Measurements from ENCODE around the gene PRDM16. TPM values are rescaled to one million over a fixed set of nuclear protein-coding genes. Genes with fewer than 3 reads are reported as not detected.

PRDM16 gene
- total and polyA plus RNA-seq, 2 experiments from 2014 or later, result 0.14 to 0.16 TPM

GRCh38 chr1:3290438-3290837 is 221.4 kb downstream of the PRDM16 start:
- Histone ChIP-seq H3F3A (replicated peaks; ENCODE audit: low read depth) (no peaks in the 10 kb centered on the region), H2AFZ (no peak overlapping the region), H3K36me3 (ENCODE audit: insufficient read depth) (no peaks in the 10 kb centered on the region), H3K4me3 (no peak overlapping the region), H3K27ac (ENCODE audit: low read depth) (no peak overlapping the region), H3K4me2 (no peak overlapping the region), H3K79me2 (replicated peaks; ENCODE audit: insufficient read depth) (no peaks in the 10 kb centered on the region), H3K9me2 (ENCODE audit: insufficient read depth) (no peaks in the 10 kb centered on the region), H3K4me1 (ENCODE audit: insufficient read depth) (no peaks in the 10 kb centered on the region; the same call in 1 of the 2 replicates), H3K27me3 (ENCODE audit: insufficient read depth) (no peaks in the 10 kb centered on the region), H4K20me1 (replicated peaks; ENCODE audit: insufficient read depth) (no peaks in the 10 kb centered on the region)
- Mint-ChIP-seq H3K27me3 (ENCODE audit: insufficient read depth, low read depth, poor library complexity) (peaks cover 6% of the 10 kb centered on the region), H3K4me3 (no peak overlapping the region), H3K9me3 (no peaks in the 10 kb centered on the region), H3K36me3 (ENCODE audit: low read depth) (no peaks in the 10 kb centered on the region), H3K27ac (no peak overlapping the region), H3K4me1 (peaks cover 10% of the 10 kb centered on the region)
- TF ChIP-seq CTCF (conservative IDR thresholded peaks at IDR 0.05; ENCODE audit: low read depth in 2 of 2) (no peak), ZNF462 (CRISPR knock-in tag; IDR thresholded peaks at IDR 0.05) (no peak), EZH2phosphoT487 (IDR thresholded peaks at IDR 0.05; ENCODE audit: unreplicated experiment) (no peak)
- DNase-seq (ENCODE audit: low spot score) (no peak), ATAC-seq (no peak)

GRCh38 chr1:3290915-3291314 is 221.9 kb downstream of the PRDM16 start:
- Mint-ChIP-seq H3K27ac (no peak overlapping the region), H3K36me3 (ENCODE audit: low read depth) (no peaks in the 10 kb centered on the region), H3K4me1 (peaks cover 6% of the 10 kb centered on the region), H3K4me3 (no peak overlapping the region), H3K27me3 (ENCODE audit: insufficient read depth, low read depth, poor library complexity) (peaks cover 6% of the 10 kb centered on the region), H3K9me3 (no peaks in the 10 kb centered on the region)
- Histone ChIP-seq H3K4me3 (no peak overlapping the region), H3K27me3 (ENCODE audit: insufficient read depth) (no peaks in the 10 kb centered on the region), H3K9me2 (ENCODE audit: insufficient read depth) (no peaks in the 10 kb centered on the region), H3K27ac (ENCODE audit: low read depth) (no peak overlapping the region), H3F3A (replicated peaks; ENCODE audit: low read depth) (no peaks in the 10 kb centered on the region), H3K79me2 (replicated peaks; ENCODE audit: insufficient read depth) (no peaks in the 10 kb centered on the region), H3K4me1 (ENCODE audit: insufficient read depth) (no peaks in the 10 kb centered on the region; the same call in 1 of the 2 replicates), H3K36me3 (ENCODE audit: insufficient read depth) (no peaks in the 10 kb centered on the region), H3K4me2 (no peak overlapping the region), H4K20me1 (replicated peaks; ENCODE audit: insufficient read depth) (no peaks in the 10 kb centered on the region), H2AFZ (no peak overlapping the region)
- no peak for ATAC-seq
- DNase-seq (ENCODE audit: low spot score), result no peak
- TF ChIP-seq CREB1 (CRISPR knock-in tag; IDR thresholded peaks at IDR 0.05; ENCODE audit: low read depth) (no peak), ETS1 (IDR thresholded peaks at IDR 0.05) (no peak), NANOG (IDR thresholded peaks at IDR 0.05; ENCODE audit: borderline replicate concordance) (no peak)

All from GM23338 (cell line).